GM23338 (cell line): Measurements from ENCODE around the gene TICRR. TPM values are rescaled to one million over a fixed set of nuclear protein-coding genes. Genes with fewer than 3 reads are reported as not detected.

Experiments
- NANOG ChIP-seq: IDR thresholded peaks from 2 replicates; pipeline ENCODE4 v1.6.1; 2016; ENCODE audit warnings: antibody characterized with exemption, borderline replicate concordance
- ZNF331 ChIP-seq: fragments of 250-450 bp; sonication (Bioruptor Pico); IDR thresholded peaks from 2 replicates; pipeline ENCODE4 v1.5.0; 2020; ENCODE audit warnings: low read depth, mild to moderate bottlenecking, moderate library complexity
- polyA plus RNA-seq: library from polyadenylated mRNA; unstranded; fragments of >200 nt; fragmentation: Nextera tagmentation; extraction: Ambion mirVana; gene quantifications from 2 replicates; pipeline ENCODE4 v1.2.1, GENCODE V29; 2016
- total RNA-seq: library from RNA; depleted of rRNA; stranded (reverse); fragments of >200 nt; shearing (Covaris generic); gene quantifications from 2 replicates; pipeline ENCODE4 v1.2.3, GENCODE V29; 2014; rRNA removed
- TF ChIP-seq, protein P1 (sequence below): fragments of 250-450 bp; sonication (Bioruptor Pico); IDR thresholded peaks from 2 replicates; pipeline ENCODE4 v1.5.0; 2020; ENCODE audit warnings: mild to moderate bottlenecking, moderate library complexity

The TICRR gene
- total and polyA plus RNA-seq, 2 experiments from 2014 or later, result 11.2 to 42.3 TPM

DNA sequence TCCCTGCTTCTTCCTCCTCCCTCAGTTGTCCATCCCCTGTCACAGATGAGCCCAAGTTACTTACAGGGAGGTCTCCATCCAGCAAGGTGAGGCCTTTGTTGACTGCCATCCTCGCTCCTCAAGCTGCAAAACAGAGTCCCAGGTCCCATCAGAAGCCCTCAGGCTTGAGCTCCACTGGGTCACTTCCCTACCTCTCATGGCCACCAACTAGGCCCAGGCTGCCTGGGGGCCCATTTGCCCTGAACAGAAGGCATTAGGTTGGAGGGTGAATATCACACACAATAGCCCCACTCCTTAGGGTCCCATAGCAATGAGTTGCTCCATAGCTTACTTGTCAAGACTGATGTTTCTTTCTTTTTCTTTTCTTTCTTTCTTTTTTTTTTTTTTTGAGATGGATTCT lies 102.1 kb downstream of the TICRR start (continued):
- TF ChIP-seq, protein P1, sequence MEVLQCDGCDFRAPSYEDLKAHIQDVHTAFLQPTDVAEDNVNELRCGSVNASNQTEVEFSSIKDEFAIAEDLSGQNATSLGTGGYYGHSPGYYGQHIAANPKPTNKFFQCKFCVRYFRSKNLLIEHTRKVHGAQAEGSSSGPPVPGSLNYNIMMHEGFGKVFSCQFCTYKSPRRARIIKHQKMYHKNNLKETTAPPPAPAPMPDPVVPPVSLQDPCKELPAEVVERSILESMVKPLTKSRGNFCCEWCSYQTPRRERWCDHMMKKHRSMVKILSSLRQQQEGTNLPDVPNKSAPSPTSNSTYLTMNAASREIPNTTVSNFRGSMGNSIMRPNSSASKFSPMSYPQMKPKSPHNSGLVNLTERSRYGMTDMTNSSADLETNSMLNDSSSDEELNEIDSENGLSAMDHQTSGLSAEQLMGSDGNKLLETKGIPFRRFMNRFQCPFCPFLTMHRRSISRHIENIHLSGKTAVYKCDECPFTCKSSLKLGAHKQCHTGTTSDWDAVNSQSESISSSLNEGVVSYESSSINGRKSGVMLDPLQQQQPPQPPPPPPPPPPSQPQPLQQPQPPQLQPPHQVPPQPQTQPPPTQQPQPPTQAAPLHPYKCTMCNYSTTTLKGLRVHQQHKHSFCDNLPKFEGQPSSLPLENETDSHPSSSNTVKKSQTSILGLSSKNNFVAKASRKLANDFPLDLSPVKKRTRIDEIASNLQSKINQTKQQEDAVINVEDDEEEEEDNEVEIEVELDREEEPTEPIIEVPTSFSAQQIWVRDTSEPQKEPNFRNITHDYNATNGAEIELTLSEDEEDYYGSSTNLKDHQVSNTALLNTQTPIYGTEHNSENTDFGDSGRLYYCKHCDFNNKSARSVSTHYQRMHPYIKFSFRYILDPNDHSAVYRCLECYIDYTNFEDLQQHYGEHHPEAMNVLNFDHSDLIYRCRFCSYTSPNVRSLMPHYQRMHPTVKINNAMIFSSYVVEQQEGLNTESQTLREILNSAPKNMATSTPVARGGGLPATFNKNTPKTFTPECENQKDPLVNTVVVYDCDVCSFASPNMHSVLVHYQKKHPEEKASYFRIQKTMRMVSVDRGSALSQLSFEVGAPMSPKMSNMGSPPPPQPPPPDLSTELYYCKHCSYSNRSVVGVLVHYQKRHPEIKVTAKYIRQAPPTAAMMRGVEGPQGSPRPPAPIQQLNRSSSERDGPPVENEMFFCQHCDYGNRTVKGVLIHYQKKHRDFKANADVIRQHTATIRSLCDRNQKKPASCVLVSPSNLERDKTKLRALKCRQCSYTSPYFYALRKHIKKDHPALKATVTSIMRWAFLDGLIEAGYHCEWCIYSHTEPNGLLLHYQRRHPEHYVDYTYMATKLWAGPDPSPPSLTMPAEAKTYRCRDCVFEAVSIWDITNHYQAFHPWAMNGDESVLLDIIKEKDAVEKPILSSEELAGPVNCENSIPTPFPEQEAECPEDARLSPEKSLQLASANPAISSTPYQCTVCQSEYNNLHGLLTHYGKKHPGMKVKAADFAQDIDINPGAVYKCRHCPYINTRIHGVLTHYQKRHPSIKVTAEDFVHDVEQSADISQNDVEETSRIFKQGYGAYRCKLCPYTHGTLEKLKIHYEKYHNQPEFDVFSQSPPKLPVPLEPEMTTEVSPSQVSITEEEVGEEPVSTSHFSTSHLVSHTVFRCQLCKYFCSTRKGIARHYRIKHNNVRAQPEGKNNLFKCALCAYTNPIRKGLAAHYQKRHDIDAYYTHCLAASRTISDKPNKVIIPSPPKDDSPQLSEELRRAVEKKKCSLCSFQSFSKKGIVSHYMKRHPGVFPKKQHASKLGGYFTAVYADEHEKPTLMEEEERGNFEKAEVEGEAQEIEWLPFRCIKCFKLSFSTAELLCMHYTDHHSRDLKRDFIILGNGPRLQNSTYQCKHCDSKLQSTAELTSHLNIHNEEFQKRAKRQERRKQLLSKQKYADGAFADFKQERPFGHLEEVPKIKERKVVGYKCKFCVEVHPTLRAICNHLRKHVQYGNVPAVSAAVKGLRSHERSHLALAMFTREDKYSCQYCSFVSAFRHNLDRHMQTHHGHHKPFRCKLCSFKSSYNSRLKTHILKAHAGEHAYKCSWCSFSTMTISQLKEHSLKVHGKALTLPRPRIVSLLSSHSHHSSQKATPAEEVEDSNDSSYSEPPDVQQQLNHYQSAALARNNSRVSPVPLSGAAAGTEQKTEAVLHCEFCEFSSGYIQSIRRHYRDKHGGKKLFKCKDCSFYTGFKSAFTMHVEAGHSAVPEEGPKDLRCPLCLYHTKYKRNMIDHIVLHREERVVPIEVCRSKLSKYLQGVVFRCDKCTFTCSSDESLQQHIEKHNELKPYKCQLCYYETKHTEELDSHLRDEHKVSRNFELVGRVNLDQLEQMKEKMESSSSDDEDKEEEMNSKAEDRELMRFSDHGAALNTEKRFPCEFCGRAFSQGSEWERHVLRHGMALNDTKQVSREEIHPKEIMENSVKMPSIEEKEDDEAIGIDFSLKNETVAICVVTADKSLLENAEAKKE, result no peak
- TF ChIP-seq NANOG (no peak), ZNF331 (no peak)

Other genes with a start within 250 kb of the TICRR start
- gene POLG, start 240.6 kb upstream of the TICRR start, total RNA-seq, result 70.2 and 74.1 TPM in 2 replicates
- 28.8 and 29.0 TPM in 2 replicates for gene POLG, start 240.6 kb upstream of the TICRR start, polyA plus RNA-seq
- 0.63 TPM in 1 of 2 replicates, not detected in the other for gene RHCG, start 78.9 kb upstream of the TICRR start, total RNA-seq
- 0.21 and 0.35 TPM in 2 replicates for gene RHCG, start 78.9 kb upstream of the TICRR start, polyA plus RNA-seq
- gene KIF7, start 80.0 kb downstream of the TICRR start, total RNA-seq, result 13.4 and 20.1 TPM in 2 replicates
- 4.3 and 4.6 TPM in 2 replicates for gene KIF7, start 80.0 kb downstream of the TICRR start, polyA plus RNA-seq
- 0.50 and 0.90 TPM in 2 replicates for gene PLIN1, start 103.9 kb downstream of the TICRR start, total RNA-seq
- gene PLIN1, start 103.9 kb downstream of the TICRR start, polyA plus RNA-seq, result 0.21 and 0.45 TPM in 2 replicates
- 4.5 and 4.8 TPM in 2 replicates for gene PEX11A, start 115.3 kb downstream of the TICRR start, total RNA-seq
- 2.1 and 3.9 TPM in 2 replicates for gene PEX11A, start 115.3 kb downstream of the TICRR start, polyA plus RNA-seq
- gene WDR93, start 115.3 kb downstream of the TICRR start, total RNA-seq, result 0.14 TPM in 1 of 2 replicates, not detected in the other
- not detected in 2 replicates for gene WDR93, start 115.3 kb downstream of the TICRR start, polyA plus RNA-seq
- 0.21 TPM in 1 of 2 replicates, not detected in the other for gene MESP1, start 175.8 kb downstream of the TICRR start, total RNA-seq
- 0.91 TPM in 1 of 2 replicates, not detected in the other for gene MESP1, start 175.8 kb downstream of the TICRR start, polyA plus RNA-seq
- 0.16 and 1.3 TPM in 2 replicates for gene MESP2, start 200.9 kb downstream of the TICRR start, total RNA-seq
- 0.24 and 0.68 TPM in 2 replicates for gene MESP2, start 200.9 kb downstream of the TICRR start, polyA plus RNA-seq
- 0.58 and 0.80 TPM in 2 replicates for gene ANPEP, start 239.4 kb downstream of the TICRR start, total RNA-seq
- gene ANPEP, start 239.4 kb downstream of the TICRR start, polyA plus RNA-seq, result 0.87 and 1.8 TPM in 2 replicates